Measurements from ENCODE around the gene ZNRF2.

The ZNRF2 gene

GRCh38 chr7:30282735-30283134, 1.7 kb upstream of the ZNRF2 start:
- no peak overlapping the region for H3K14ac ChIP-seq (ENCODE audit: low read length)
- WGBS, 2 donors (ENCODE audit: extremely low coverage in 2 of 2, insufficient read length in 2 of 2, insufficient replicate concordance in 1 of 2), result no CpG with 5 or more reads among the region's 3 CpGs
- H4K8ac ChIP-seq (ENCODE audit: low read depth, low read length), result no peak overlapping the region
- H3K9ac ChIP-seq (ENCODE audit: low read depth, low read length, poor library complexity), result no peak overlapping the region
- no peak overlapping the region for H3K27ac ChIP-seq (replicated peaks; ENCODE audit: low read length)
- H2BK5ac ChIP-seq (ENCODE audit: low read length), result no peak overlapping the region
- no peak overlapping the region for H2BK15ac ChIP-seq (ENCODE audit: low read length)
- H3K79me1 ChIP-seq (ENCODE audit: low read depth, low read length), result no peaks in the 10 kb centered on the region
- no peak overlapping the region for H2AK5ac ChIP-seq (ENCODE audit: low read depth, low read length)
- no peak overlapping the region for H2BK120ac ChIP-seq (ENCODE audit: low read depth, low read length)
- H3K27me3 ChIP-seq (ENCODE audit: control insufficient read depth in 3 of 3, insufficient read depth in 3 of 3, low read depth in 1 of 3, low read length in 3 of 3), result peaks cover 0 to 42% (median 0%) of the 10 kb centered on the region in 3 experiments
- no peak overlapping the region for H3K4ac ChIP-seq (ENCODE audit: low read length)
- no peaks in the 10 kb centered on the region for H3K36me3 ChIP-seq (replicated peaks in 1 of 2; ENCODE audit: control insufficient read depth in 2 of 2, insufficient read depth in 2 of 2, low read length in 2 of 2)
- H2BK12ac ChIP-seq (ENCODE audit: low read length), result no peak overlapping the region
- no peak overlapping the region for H3K4me2 ChIP-seq (ENCODE audit: insufficient read depth, low read length, poor library complexity, severe bottlenecking)
- no peak overlapping the region for H3K23ac ChIP-seq (ENCODE audit: low read depth, low read length, poor library complexity)
- no peak for DNase-seq (ENCODE audit: low spot score)
- peaks cover 0 to 8% of the 10 kb centered on the region in 2 donors for H3K4me1 ChIP-seq (ENCODE audit: control insufficient read depth in 2 of 2, insufficient read depth in 1 of 2, low read depth in 1 of 2, low read length in 2 of 2)
- H3K9me3 ChIP-seq (replicated peaks in 1 of 2; ENCODE audit: control insufficient read depth in 2 of 2, insufficient read depth in 1 of 2, low read depth in 1 of 2, low read length in 2 of 2), result no peaks in the 10 kb centered on the region
- no peak overlapping the region for H3K18ac ChIP-seq (ENCODE audit: low read length)
- no peak overlapping the region for H3K4me3 ChIP-seq (ENCODE audit: low read length in 2 of 2)
- no peak overlapping the region for H4K91ac ChIP-seq (ENCODE audit: low read depth, low read length, poor library complexity)
- no peak overlapping the region for H2AFZ ChIP-seq (ENCODE audit: low read length)

GRCh38 chr7:30285067-30285535, 704 bp downstream of the ZNRF2 start:
- Histone ChIP-seq H3K14ac (ENCODE audit: low read length) (no peak overlapping the region), H2AFZ (ENCODE audit: low read length) (peak overlapping the region; percentile 98), H3K4me1 (ENCODE audit: control insufficient read depth in 2 of 2, insufficient read depth in 1 of 2, low read depth in 1 of 2, low read length in 2 of 2) (peaks cover 0 to 8% of the 10 kb centered on the region in 2 donors), H4K8ac (ENCODE audit: low read depth, low read length) (no peak overlapping the region), H3K4me2 (ENCODE audit: insufficient read depth, low read length, poor library complexity, severe bottlenecking) (peak overlapping the region; percentile 75), H3K23ac (ENCODE audit: low read depth, low read length, poor library complexity) (no peak overlapping the region), H2BK120ac (ENCODE audit: low read depth, low read length) (no peak overlapping the region), H3K36me3 (replicated peaks in 1 of 2; ENCODE audit: control insufficient read depth in 2 of 2, insufficient read depth in 2 of 2, low read length in 2 of 2) (no peaks in the 10 kb centered on the region), H2BK12ac (ENCODE audit: low read length) (no peak overlapping the region), H3K9ac (ENCODE audit: low read depth, low read length, poor library complexity) (peak overlapping the region; percentile 95), H2AK5ac (ENCODE audit: low read depth, low read length) (no peak overlapping the region), H3K9me3 (replicated peaks in 1 of 2; ENCODE audit: control insufficient read depth in 2 of 2, insufficient read depth in 1 of 2, low read depth in 1 of 2, low read length in 2 of 2) (no peaks in the 10 kb centered on the region), H3K27me3 (ENCODE audit: control insufficient read depth in 3 of 3, insufficient read depth in 3 of 3, low read depth in 1 of 3, low read length in 3 of 3) (peaks cover 0 to 25% (median 0%) of the 10 kb centered on the region in 3 experiments), H2BK15ac (ENCODE audit: low read length) (no peak overlapping the region), H2BK5ac (ENCODE audit: low read length) (peak overlapping the region; percentile 66), H3K18ac (ENCODE audit: low read length) (peak overlapping the region; percentile 97), H3K4me3 (ENCODE audit: low read length in 2 of 2) (peak overlapping the region; percentile 62 to 98), H3K4ac (ENCODE audit: low read length) (no peak overlapping the region), H3K79me1 (ENCODE audit: low read depth, low read length) (no peaks in the 10 kb centered on the region), H3K27ac (replicated peaks; ENCODE audit: low read length) (peak overlapping the region; percentile 94), H4K91ac (ENCODE audit: low read depth, low read length, poor library complexity) (no peak overlapping the region)
- WGBS, 2 donors (ENCODE audit: extremely low coverage in 2 of 2, insufficient read length in 2 of 2, insufficient replicate concordance in 1 of 2), result no CpG with 5 or more reads among the region's 72 CpGs
- no peak for DNase-seq (ENCODE audit: low spot score)

- Histone ChIP-seq H3K14ac (ENCODE audit: low read length) (no peak overlapping the region), H4K8ac (ENCODE audit: low read depth, low read length) (no peak overlapping the region), H3K23ac (ENCODE audit: low read depth, low read length, poor library complexity) (no peak overlapping the region), H3K4me3 (ENCODE audit: low read length in 2 of 2) (peak overlapping the region; percentile 62 to 98), H2AK5ac (ENCODE audit: low read depth, low read length) (no peak overlapping the region), H3K27me3 (ENCODE audit: control insufficient read depth in 3 of 3, insufficient read depth in 3 of 3, low read depth in 1 of 3, low read length in 3 of 3) (peaks cover 0 to 20% (median 0%) of the 10 kb centered on the region in 3 experiments), H2BK12ac (ENCODE audit: low read length) (no peak overlapping the region), H2BK120ac (ENCODE audit: low read depth, low read length) (no peak overlapping the region), H3K18ac (ENCODE audit: low read length) (peak overlapping the region; percentile 94), H3K9ac (ENCODE audit: low read depth, low read length, poor library complexity) (peak overlapping the region; percentile 91), H2AFZ (ENCODE audit: low read length) (peak overlapping the region; percentile 98), H3K9me3 (replicated peaks in 1 of 2; ENCODE audit: control insufficient read depth in 2 of 2, insufficient read depth in 1 of 2, low read depth in 1 of 2, low read length in 2 of 2) (no peaks in the 10 kb centered on the region), H3K4me2 (ENCODE audit: insufficient read depth, low read length, poor library complexity, severe bottlenecking) (peak overlapping the region; percentile 75), H3K36me3 (replicated peaks in 1 of 2; ENCODE audit: control insufficient read depth in 2 of 2, insufficient read depth in 2 of 2, low read length in 2 of 2) (no peaks in the 10 kb centered on the region), H2BK15ac (ENCODE audit: low read length) (peak overlapping the region; percentile 17), H3K4me1 (ENCODE audit: control insufficient read depth in 2 of 2, insufficient read depth in 1 of 2, low read depth in 1 of 2, low read length in 2 of 2) (peaks cover 0 to 8% of the 10 kb centered on the region in 2 donors), H2BK5ac (ENCODE audit: low read length) (peak overlapping the region; percentile 66), H3K27ac (replicated peaks; ENCODE audit: low read length) (peak overlapping the region; percentile 94), H3K79me1 (ENCODE audit: low read depth, low read length) (no peaks in the 10 kb centered on the region), H3K4ac (ENCODE audit: low read length) (no peak overlapping the region), H4K91ac (ENCODE audit: low read depth, low read length, poor library complexity) (no peak overlapping the region)
- WGBS, 2 donors (ENCODE audit: extremely low coverage in 2 of 2, insufficient read length in 2 of 2, insufficient replicate concordance in 1 of 2), result no CpG with 5 or more reads among the region's 79 CpGs
- DNase-seq (ENCODE audit: low spot score), result peak; percentile 11
Observed at GRCh38 chr7:30285536-30286284, 1.3 kb downstream of the ZNRF2 start.

- Histone ChIP-seq H3K4me1 (ENCODE audit: control insufficient read depth in 2 of 2, insufficient read depth in 1 of 2, low read depth in 1 of 2, low read length in 2 of 2) (peaks cover 0 to 8% of the 10 kb centered on the region in 2 donors), H3K4ac (ENCODE audit: low read length) (no peak overlapping the region), H3K9me3 (replicated peaks in 1 of 2; ENCODE audit: control insufficient read depth in 2 of 2, insufficient read depth in 1 of 2, low read depth in 1 of 2, low read length in 2 of 2) (no peaks in the 10 kb centered on the region), H2BK5ac (ENCODE audit: low read length) (no peak overlapping the region), H3K23ac (ENCODE audit: low read depth, low read length, poor library complexity) (no peak overlapping the region), H3K14ac (ENCODE audit: low read length) (no peak overlapping the region), H2BK120ac (ENCODE audit: low read depth, low read length) (no peak overlapping the region), H2BK15ac (ENCODE audit: low read length) (no peak overlapping the region), H2BK12ac (ENCODE audit: low read length) (no peak overlapping the region), H3K18ac (ENCODE audit: low read length) (no peak overlapping the region), H3K79me1 (ENCODE audit: low read depth, low read length) (no peaks in the 10 kb centered on the region), H4K91ac (ENCODE audit: low read depth, low read length, poor library complexity) (no peak overlapping the region), H2AFZ (ENCODE audit: low read length) (no peak overlapping the region), H3K4me2 (ENCODE audit: insufficient read depth, low read length, poor library complexity, severe bottlenecking) (no peak overlapping the region), H3K27me3 (ENCODE audit: control insufficient read depth in 3 of 3, insufficient read depth in 3 of 3, low read depth in 1 of 3, low read length in 3 of 3) (peaks cover 0 to 10% (median 0%) of the 10 kb centered on the region in 3 experiments), H2AK5ac (ENCODE audit: low read depth, low read length) (no peak overlapping the region), H4K8ac (ENCODE audit: low read depth, low read length) (no peak overlapping the region), H3K27ac (replicated peaks; ENCODE audit: low read length) (no peak overlapping the region), H3K9ac (ENCODE audit: low read depth, low read length, poor library complexity) (no peak overlapping the region), H3K36me3 (replicated peaks in 1 of 2; ENCODE audit: control insufficient read depth in 2 of 2, insufficient read depth in 2 of 2, low read length in 2 of 2) (no peaks in the 10 kb centered on the region), H3K4me3 (ENCODE audit: low read length in 2 of 2) (peak overlapping the region in 1 of 2 donors; percentile 62)
- no peak for DNase-seq (ENCODE audit: low spot score)
- WGBS, 2 donors (ENCODE audit: extremely low coverage in 2 of 2, insufficient read length in 2 of 2, insufficient replicate concordance in 1 of 2), result no CpG with 5 or more reads among the region's 11 CpGs
Observed at GRCh38 chr7:30286749-30287148, 2.4 kb downstream of the ZNRF2 start.
